Effector CD4-positive, alpha-beta T cell (primary cell): Measurements from ENCODE around the gene ZNRF1.

ENCODE experiments used
- DNase-seq: peaks from one replicate; pipeline ENCODE4 v3.0.0-alpha.2; 2020

Gene ZNRF1

GRCh38 chr16:75062135-75062975 is 63.5 kb downstream of the ZNRF1 start:
- no peak for DNase-seq

GRCh38 chr16:75062976-75063346 is 64.1 kb downstream of the ZNRF1 start:
- no peak for DNase-seq

GRCh38 chr16:75063549-75064088 is 64.8 kb downstream of the ZNRF1 start:
- no peak for DNase-seq

- no peak for DNase-seq
Measured at GRCh38 chr16:75064403-75065148, 65.8 kb downstream of the ZNRF1 start.

- no peak for DNase-seq
Measured at GRCh38 chr16:75065149-75065505, 66.3 kb downstream of the ZNRF1 start.

GRCh38 chr16:75065521-75066149 is 66.8 kb downstream of the ZNRF1 start:
- DNase-seq, result no peak

GRCh38 chr16:75066861-75067447 is 68.1 kb downstream of the ZNRF1 start:
- DNase-seq, result no peak

- DNase-seq, result no peak
Measured at GRCh38 chr16:75068085-75069031, 69.5 kb downstream of the ZNRF1 start.

- DNase-seq, result no peak
Measured at GRCh38 chr16:75070012-75070841, 71.4 kb downstream of the ZNRF1 start.

GRCh38 chr16:75071621-75072020 is 72.8 kb downstream of the ZNRF1 start:
- DNase-seq, result no peak

GRCh38 chr16:75072239-75072947 is 73.6 kb downstream of the ZNRF1 start:
- DNase-seq, result no peak

GRCh38 chr16:75073545-75074303 is 74.9 kb downstream of the ZNRF1 start:
- DNase-seq, result no peak

GRCh38 chr16:75074304-75074793 is 75.5 kb downstream of the ZNRF1 start:
- DNase-seq, result no peak

- DNase-seq, result peak; percentile 61
Measured at GRCh38 chr16:75074920-75075687, 76.3 kb downstream of the ZNRF1 start.

GRCh38 chr16:75075688-75076268 is 77.0 kb downstream of the ZNRF1 start:
- DNase-seq, result no peak

GRCh38 chr16:75078886-75079285 is 80.1 kb downstream of the ZNRF1 start:
- DNase-seq, result no peak

- no peak for DNase-seq
Measured at GRCh38 chr16:75079346-75079926, 80.6 kb downstream of the ZNRF1 start.
